C4-2B (cell line): ENCODE data around the gene MGMT.

Experiments
- H3K27ac ChIP-seq: fragments of 450-650 bp; 2 replicates; pipeline ENCODE4 v1.5.1; 2017
- ZFX ChIP-seq: fragments of 450-650 bp; IDR thresholded peaks from 2 replicates; pipeline ENCODE4 v1.6.1; 2017
- TF ChIP-seq, protein P1 (sequence below): fragments of 450-650 bp; conservative IDR thresholded peaks from 2 replicates; pipeline ENCODE4 v1.5.1; 2017; ENCODE audit warnings: mild to moderate bottlenecking

The MGMT gene

DNA sequence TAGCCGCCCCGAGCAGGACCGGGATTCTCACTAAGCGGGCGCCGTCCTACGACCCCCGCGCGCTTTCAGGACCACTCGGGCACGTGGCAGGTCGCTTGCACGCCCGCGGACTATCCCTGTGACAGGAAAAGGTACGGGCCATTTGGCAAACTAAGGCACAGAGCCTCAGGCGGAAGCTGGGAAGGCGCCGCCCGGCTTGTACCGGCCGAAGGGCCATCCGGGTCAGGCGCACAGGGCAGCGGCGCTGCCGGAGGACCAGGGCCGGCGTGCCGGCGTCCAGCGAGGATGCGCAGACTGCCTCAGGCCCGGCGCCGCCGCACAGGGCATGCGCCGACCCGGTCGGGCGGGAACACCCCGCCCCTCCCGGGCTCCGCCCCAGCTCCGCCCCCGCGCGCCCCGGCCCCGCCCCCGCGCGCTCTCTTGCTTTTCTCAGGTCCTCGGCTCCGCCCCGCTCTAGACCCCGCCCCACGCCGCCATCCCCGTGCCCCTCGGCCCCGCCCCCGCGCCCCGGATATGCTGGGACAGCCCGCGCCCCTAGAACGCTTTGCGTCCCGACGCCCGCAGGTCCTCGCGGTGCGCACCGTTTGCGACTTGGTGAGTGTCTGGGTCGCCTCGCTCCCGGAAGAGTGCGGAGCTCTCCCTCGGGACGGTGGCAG, at the start of gene MGMT:
Gene MGMT (plus strand): TSS at position 539 of the 656 bp plus-strand sequence.
- TF ChIP-seq, protein P1, sequence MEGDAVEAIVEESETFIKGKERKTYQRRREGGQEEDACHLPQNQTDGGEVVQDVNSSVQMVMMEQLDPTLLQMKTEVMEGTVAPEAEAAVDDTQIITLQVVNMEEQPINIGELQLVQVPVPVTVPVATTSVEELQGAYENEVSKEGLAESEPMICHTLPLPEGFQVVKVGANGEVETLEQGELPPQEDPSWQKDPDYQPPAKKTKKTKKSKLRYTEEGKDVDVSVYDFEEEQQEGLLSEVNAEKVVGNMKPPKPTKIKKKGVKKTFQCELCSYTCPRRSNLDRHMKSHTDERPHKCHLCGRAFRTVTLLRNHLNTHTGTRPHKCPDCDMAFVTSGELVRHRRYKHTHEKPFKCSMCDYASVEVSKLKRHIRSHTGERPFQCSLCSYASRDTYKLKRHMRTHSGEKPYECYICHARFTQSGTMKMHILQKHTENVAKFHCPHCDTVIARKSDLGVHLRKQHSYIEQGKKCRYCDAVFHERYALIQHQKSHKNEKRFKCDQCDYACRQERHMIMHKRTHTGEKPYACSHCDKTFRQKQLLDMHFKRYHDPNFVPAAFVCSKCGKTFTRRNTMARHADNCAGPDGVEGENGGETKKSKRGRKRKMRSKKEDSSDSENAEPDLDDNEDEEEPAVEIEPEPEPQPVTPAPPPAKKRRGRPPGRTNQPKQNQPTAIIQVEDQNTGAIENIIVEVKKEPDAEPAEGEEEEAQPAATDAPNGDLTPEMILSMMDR = no peak
- TF ChIP-seq ZFX = no peak
- peak within 1 kb of the TSS; percentile 85 for H3K27ac ChIP-seq

DNA sequence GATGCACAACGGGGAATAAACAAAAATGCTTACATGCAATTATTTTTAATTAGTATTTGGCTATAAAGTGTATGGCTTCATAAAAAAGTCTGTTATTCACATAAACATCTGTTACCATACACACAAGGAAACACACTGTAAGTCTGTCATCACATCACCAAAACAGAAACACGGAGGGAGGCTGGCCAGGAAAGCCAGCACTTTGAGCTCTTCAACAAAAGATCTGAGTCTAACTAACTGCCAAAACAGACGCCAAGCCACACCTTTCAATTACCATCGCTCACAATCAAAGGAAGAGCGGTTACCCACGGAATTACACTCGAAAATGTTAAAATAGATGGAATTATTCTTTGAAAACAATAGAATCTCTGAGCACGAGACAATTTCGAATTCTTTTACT, 49.2 kb upstream of the MGMT start:
- TF ChIP-seq, protein P1 = no peak
- TF ChIP-seq ZFX = no peak
- H3K27ac ChIP-seq = no peak overlapping the region

DNA sequence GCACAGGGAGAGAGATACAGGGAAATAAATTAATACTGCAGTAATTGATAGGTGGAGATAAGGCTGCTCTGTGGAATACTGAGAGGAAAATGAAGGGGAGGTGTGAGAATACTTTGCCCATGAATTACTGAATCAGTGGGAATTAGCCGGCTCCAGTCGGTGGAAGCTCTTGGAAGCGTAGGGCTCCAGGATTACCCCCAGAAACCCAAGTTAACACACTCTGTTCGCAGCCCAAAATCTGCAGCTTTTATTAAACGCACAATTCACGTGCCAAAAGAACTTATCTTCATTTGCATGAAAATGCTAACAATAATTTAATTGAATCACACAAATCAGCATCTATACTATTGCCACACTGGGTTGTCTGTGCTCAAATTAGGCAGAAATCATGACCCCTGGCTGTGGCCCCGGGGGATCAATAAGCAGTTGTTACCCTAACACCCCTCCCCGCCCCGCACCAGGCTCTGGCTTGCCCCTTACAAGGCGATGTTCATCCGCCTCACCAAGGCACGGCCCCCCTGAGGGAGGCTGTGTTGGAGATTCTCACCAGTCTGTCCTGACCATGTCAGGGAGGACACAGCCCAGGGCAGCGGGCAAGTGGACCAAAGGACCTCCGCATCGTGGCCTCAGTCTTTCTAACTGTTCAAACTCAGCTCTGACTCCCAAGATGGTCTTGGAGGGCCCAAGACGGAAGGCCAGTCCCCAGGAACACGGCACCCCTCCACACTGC, 48.4 kb upstream of the MGMT start:
- H3K27ac ChIP-seq = no peak overlapping the region
- TF ChIP-seq, protein P1 = no peak
- no peak for TF ChIP-seq ZFX

DNA sequence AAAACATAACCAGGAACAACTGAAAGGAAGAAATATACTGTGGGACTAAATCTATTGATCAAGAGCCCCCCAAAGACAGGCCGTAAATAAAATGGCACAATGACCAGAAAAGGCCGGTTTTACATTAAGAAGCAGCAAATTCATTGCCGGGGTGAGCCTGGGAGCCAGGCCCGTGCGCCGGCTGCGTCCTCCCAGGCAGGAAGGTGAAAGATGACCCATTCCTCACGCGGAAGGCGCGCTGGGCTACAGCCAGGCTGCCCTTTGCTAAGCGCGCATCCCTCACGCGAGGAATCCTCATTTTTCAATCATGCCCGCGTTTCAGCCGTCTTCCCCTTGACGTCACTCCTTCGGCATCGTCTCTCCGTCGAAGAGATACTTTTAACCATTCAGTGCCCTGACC, 47.6 kb upstream of the MGMT start:
- TF ChIP-seq ZFX = no peak
- TF ChIP-seq, protein P1 = no peak

DNA sequence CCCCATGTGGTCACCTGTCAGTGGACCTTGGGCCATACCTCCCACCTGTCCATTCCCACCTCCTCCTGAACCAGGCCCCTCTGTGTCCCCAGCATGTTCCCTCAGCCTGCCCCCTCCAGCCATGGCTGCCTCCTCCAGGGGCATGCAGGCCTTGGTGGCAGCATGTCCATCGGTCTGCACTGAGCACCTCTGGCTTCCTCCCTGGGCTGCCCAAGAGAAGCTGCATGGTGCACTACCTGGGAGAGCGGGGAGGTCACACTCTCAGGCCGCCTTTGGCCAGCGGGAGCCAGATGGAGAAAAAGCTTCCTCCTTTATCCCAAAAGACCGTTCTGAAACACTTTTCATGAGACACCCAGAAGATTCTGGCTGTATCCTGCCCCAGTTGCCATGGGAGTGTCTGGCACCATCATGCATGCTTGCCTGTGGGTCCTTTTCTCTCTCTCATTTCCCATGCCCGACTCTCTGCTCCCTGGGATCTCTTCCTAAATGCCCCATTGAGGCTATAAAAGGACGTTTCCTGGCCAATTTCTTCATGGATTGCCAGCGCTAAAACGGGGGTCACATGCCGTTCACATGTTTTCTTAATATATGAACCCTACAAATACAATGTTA, 45.5 kb upstream of the MGMT start:
- TF ChIP-seq, protein P1 = no peak
- no peak for TF ChIP-seq ZFX
- H3K27ac ChIP-seq = no peak overlapping the region

More for the DNA sequence above, 47.6 kb upstream of the MGMT start:
- no peak overlapping the region for H3K27ac ChIP-seq

DNA sequence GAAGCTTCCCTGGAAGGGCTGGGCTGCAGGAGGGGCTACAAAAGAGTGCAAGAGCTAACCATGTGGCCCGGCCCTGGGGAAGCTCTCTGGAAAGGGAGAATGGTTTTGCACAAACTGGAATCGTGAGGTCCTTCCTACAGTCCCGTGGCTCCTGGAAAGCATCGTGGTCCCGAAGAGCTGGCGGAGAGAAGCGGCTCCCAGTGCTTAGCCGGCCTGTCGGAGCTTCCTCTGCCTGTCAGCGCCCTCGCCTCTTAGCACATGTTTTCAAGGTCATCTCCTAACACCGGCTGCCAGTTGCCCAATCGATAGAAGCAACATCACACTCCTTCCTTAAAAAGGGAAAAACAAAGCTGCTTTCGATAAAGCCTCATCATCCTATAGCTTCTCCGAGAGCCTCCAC, 42.1 kb upstream of the MGMT start:
- no peak overlapping the region for H3K27ac ChIP-seq
- TF ChIP-seq, protein P1 = no peak
- TF ChIP-seq ZFX = no peak

DNA sequence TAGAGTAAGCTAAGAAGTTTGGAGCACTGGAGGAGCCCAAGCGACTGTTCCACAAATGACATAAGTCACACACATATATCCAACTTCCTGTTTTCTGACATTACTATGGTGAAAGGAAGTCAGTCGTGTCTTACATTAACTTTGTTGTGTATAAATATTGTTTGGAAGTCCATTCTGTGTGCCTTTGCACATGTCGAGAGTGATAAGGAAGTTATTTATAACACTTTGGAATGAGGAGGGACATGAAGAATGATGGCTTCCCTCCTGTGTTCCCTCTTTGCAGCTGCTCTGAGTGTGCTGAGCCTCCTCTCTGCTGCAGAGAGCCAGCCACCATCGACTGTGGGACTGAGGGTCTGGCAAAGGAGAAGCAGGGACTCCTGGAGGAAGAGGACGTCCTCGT, 40.4 kb upstream of the MGMT start:
- no peak overlapping the region for H3K27ac ChIP-seq
- no peak for TF ChIP-seq ZFX
- TF ChIP-seq, protein P1 = no peak
